PC-9 (cell line): ENCODE results near the gene ADGRV1. TPM values are rescaled to one million over a fixed set of nuclear protein-coding genes. Genes with fewer than 3 reads are reported as not detected.
A peak's percentile ranks its signal among the peaks of the same experiment; 100 is the strongest.

Source experiments
- BruUV-seq: library from RNA; stranded (reverse); fragments of 400-500 nt; replicated peaks from 2 replicates; lab custom pipeline; 2021; lab: Mats Ljungman, UMichigan
- CTCF ChIA-PET: fragments of 300-600 bp; sonication (Branson Sonifier 250); formaldehyde crosslinking; loops from one replicate; lab custom pipeline; 2022; ENCODE audit warnings: antibody characterized with exemption; lab: Charles Lee
- POLR2A ChIA-PET: fragments of 300-600 bp; sonication (Branson Sonifier 250); formaldehyde crosslinking; loops from one replicate; lab custom pipeline; 2022; ENCODE audit warnings: antibody characterized with exemption; ENCODE audit not compliant: unreplicated experiment; lab: Charles Lee
- DNase-seq, 2 experiments: peaks; one replicate each; pipeline versions ENCODE4 v3.0.0 to v3.0.0-alpha.2; 2015 to 2022; ENCODE audit warnings: mixed read lengths in 1 of 2
- H2AFZ ChIP-seq: fragments of 200-600 bp; sonication (generic); 2 replicates; pipeline ENCODE4 v1.8.1; 2017; ENCODE audit warnings: antibody characterized with exemption
- H3F3A ChIP-seq: fragments of 200-600 bp; sonication (generic); 2 replicates; pipeline ENCODE4 v1.8.1; 2017; ENCODE audit warnings: antibody characterized with exemption, mild to moderate bottlenecking, low read depth; ENCODE audit not compliant: insufficient read depth
- H3K27ac ChIP-seq: fragments of 200-600 bp; sonication (generic); 2 replicates; pipeline ENCODE4 v1.6.1; 2016; ENCODE audit warnings: mixed run types
- H3K27me3 ChIP-seq: fragments of 200-600 bp; sonication (generic); 2 replicates; pipeline ENCODE4 v1.6.1; 2016; ENCODE audit warnings: low read depth, mixed run types; ENCODE audit not compliant: insufficient read depth
- H3K36me3 ChIP-seq: fragments of 200-600 bp; sonication (generic); 2 replicates; pipeline ENCODE4 v1.6.1; 2016; ENCODE audit warnings: low read depth, mixed run types
- H3K4me1 ChIP-seq: fragments of 200-600 bp; sonication (generic); replicated peaks from 2 replicates; pipeline ENCODE4 v1.6.1; 2016; ENCODE audit warnings: mixed run types; ENCODE audit not compliant: insufficient read depth
- H3K4me2 ChIP-seq: fragments of 200-600 bp; sonication (generic); 2 replicates; pipeline ENCODE4 v1.6.1; 2017; ENCODE audit warnings: mixed run types
- H3K4me3 ChIP-seq: fragments of 200-600 bp; sonication (generic); 2 replicates; pipeline ENCODE4 v1.6.1; 2016; ENCODE audit warnings: mixed run types
- H3K79me2 ChIP-seq: fragments of 200-600 bp; sonication (generic); 2 replicates; pipeline ENCODE4 v1.6.1; 2017; ENCODE audit warnings: low read depth, mixed run types
- H3K9me2 ChIP-seq: fragments of 200-600 bp; sonication (generic); 2 replicates; pipeline ENCODE4 v1.8.1; 2017; ENCODE audit warnings: mild to moderate bottlenecking; ENCODE audit not compliant: insufficient read depth
- H3K9me3 ChIP-seq: fragments of 200-600 bp; sonication (generic); 2 replicates; pipeline ENCODE4 v1.8.1; 2016; ENCODE audit warnings: low read depth; ENCODE audit not compliant: insufficient read depth
- H4K20me1 ChIP-seq: fragments of 200-600 bp; sonication (generic); 2 replicates; pipeline ENCODE4 v1.8.1; 2017; ENCODE audit not compliant: insufficient read depth
- CTCF ChIP-seq: fragments of 200-600 bp; sonication (generic); conservative IDR thresholded peaks from 2 replicates; pipeline ENCODE4 v1.6.1; 2017; ENCODE audit warnings: mixed run types, antibody characterized with exemption, mild to moderate bottlenecking, moderate library complexity
- EZH2 ChIP-seq: fragments of 200-600 bp; sonication (generic); IDR thresholded peaks from 2 replicates; pipeline ENCODE4 v1.8.0; 2017; ENCODE audit warnings: antibody characterized with exemption, low read depth
- intact Hi-C: fragments of 100-400 bp; cut with micrococcal nuclease; formaldehyde crosslinking; loops from one replicate; pipeline ENCODE4 v1.10.0; 2022; ENCODE audit not compliant: unreplicated experiment
- total RNA-seq: library from RNA; stranded (reverse); gene quantifications from 2 replicates; pipeline ENCODE4 v1.2.3, GENCODE V29; 2021

ADGRV1 gene
- total RNA-seq, 1 experiment from 2014 or later = 1.0 TPM

GRCh38 chr5:90885180-90885868, 326.7 kb downstream of the ADGRV1 start:
- H3F3A ChIP-seq = peaks cover 13% of the 10 kb centered on the region
- H3K27ac ChIP-seq = no peak overlapping the region
- ChIA-PET POLR2A (no interaction called here), CTCF (no interaction called here)
- H3K9me3 ChIP-seq = no peaks in the 10 kb centered on the region
- no peak for TF ChIP-seq EZH2
- TF ChIP-seq CTCF = no peak
- H3K27me3 ChIP-seq = no peaks in the 10 kb centered on the region
- peaks cover 21% of the 10 kb centered on the region for H3K4me1 ChIP-seq
- BruUV-seq = no TSS peak
- H3K79me2 ChIP-seq = no peaks in the 10 kb centered on the region
- H2AFZ ChIP-seq = no peak overlapping the region
- H3K4me2 ChIP-seq = no peak overlapping the region
- intact Hi-C loops = no loop called here
- DNase-seq = no peak
- H3K36me3 ChIP-seq = no peaks in the 10 kb centered on the region
- no peaks in the 10 kb centered on the region for H4K20me1 ChIP-seq
- no peaks in the 10 kb centered on the region for H3K9me2 ChIP-seq
- H3K4me3 ChIP-seq = no peak overlapping the region

GRCh38 chr5:90886381-90886780, 327.8 kb downstream of the ADGRV1 start:
- POLR2A ChIA-PET = no interaction called here
- H3K79me2 ChIP-seq = no peaks in the 10 kb centered on the region
- H3K4me1 ChIP-seq = peaks cover 21% of the 10 kb centered on the region
- H3K27ac ChIP-seq = no peak overlapping the region
- no peak for DNase-seq
- TF ChIP-seq EZH2 (no peak), CTCF (no peak)
- no peaks in the 10 kb centered on the region for H3K27me3 ChIP-seq
- H3K4me2 ChIP-seq = no peak overlapping the region
- no peak overlapping the region for H2AFZ ChIP-seq
- no peaks in the 10 kb centered on the region for H3K9me2 ChIP-seq
- no peak overlapping the region for H3K4me3 ChIP-seq
- intact Hi-C loops = no loop called here
- no peaks in the 10 kb centered on the region for H3K9me3 ChIP-seq
- CTCF ChIA-PET = no interaction called here
- no TSS peak for BruUV-seq
- no peaks in the 10 kb centered on the region for H4K20me1 ChIP-seq
- H3K36me3 ChIP-seq = no peaks in the 10 kb centered on the region
- peaks cover 13% of the 10 kb centered on the region for H3F3A ChIP-seq

GRCh38 chr5:90888511-90889324, 330.1 kb downstream of the ADGRV1 start:
- Histone ChIP-seq H3F3A (peaks cover 13% of the 10 kb centered on the region), H3K4me2 (peak overlapping the region; percentile 32), H3K9me2 (no peaks in the 10 kb centered on the region), H3K36me3 (no peaks in the 10 kb centered on the region), H4K20me1 (no peaks in the 10 kb centered on the region), H3K9me3 (no peaks in the 10 kb centered on the region), H3K4me1 (peaks cover 21% of the 10 kb centered on the region), H2AFZ (no peak overlapping the region), H3K4me3 (no peak overlapping the region), H3K27me3 (no peaks in the 10 kb centered on the region), H3K27ac (peak overlapping the region; percentile 36; the same call in 1 of the 2 replicates), H3K79me2 (no peaks in the 10 kb centered on the region)
- ChIA-PET CTCF (no interaction called here), POLR2A (interaction anchor here (0.5 kb wide), 1 partner anchor 516 kb away, joined by 11 read pairs; no protein-coding TSS in a partner anchor)
- BruUV-seq = no TSS peak
- peak in 1 of 2 experiments; percentile 77 for DNase-seq
- intact Hi-C loops = no loop called here
- TF ChIP-seq EZH2 (no peak), CTCF (no peak)
